Hypothalamus (tissue), 51 donors: ENCODE measurements around the gene TTC7B.

Experiments used
- DNase-seq, 51 donors: peaks; one replicate each; lab custom pipeline; 2025; lab: John Stamatoyannopoulos, UW

The TTC7B gene

GRCh38 chr14:90627478-90627877 is 188.8 kb downstream of the TTC7B start:
- no peak for DNase-seq

- DNase-seq, result no peak
Measured at GRCh38 chr14:90626550-90626949, 189.7 kb downstream of the TTC7B start.

- DNase-seq, result no peak
Measured at GRCh38 chr14:90625445-90625844, 190.8 kb downstream of the TTC7B start.

- no peak for DNase-seq
Measured at GRCh38 chr14:90624732-90625400, 191.4 kb downstream of the TTC7B start.

- no peak for DNase-seq
Measured at GRCh38 chr14:90624227-90624626, 192.0 kb downstream of the TTC7B start.

GRCh38 chr14:90621201-90621600 is 195.0 kb downstream of the TTC7B start:
- DNase-seq, result no peak

GRCh38 chr14:90620568-90621077 is 195.6 kb downstream of the TTC7B start:
- DNase-seq, result peak in 1 of 51 donors; percentile 44

GRCh38 chr14:90619911-90620310 is 196.3 kb downstream of the TTC7B start:
- DNase-seq, result no peak

GRCh38 chr14:90617961-90618360 is 198.3 kb downstream of the TTC7B start:
- DNase-seq, result no peak

- DNase-seq, result no peak
Measured at GRCh38 chr14:90616881-90617280, 199.3 kb downstream of the TTC7B start.

GRCh38 chr14:90616313-90616712 is 199.9 kb downstream of the TTC7B start:
- DNase-seq, result no peak

- DNase-seq, result peak in 1 of 51 donors; percentile 66
Measured at GRCh38 chr14:90615517-90616060, 200.6 kb downstream of the TTC7B start.

- no peak for DNase-seq
Measured at GRCh38 chr14:90614696-90615516, 201.3 kb downstream of the TTC7B start.

- no peak for DNase-seq
Measured at GRCh38 chr14:90613997-90614396, 202.2 kb downstream of the TTC7B start.

GRCh38 chr14:90613453-90613852 is 202.8 kb downstream of the TTC7B start:
- DNase-seq, result no peak

GRCh38 chr14:90612801-90613200 is 203.4 kb downstream of the TTC7B start:
- no peak for DNase-seq

GRCh38 chr14:90611936-90612335 is 204.3 kb downstream of the TTC7B start:
- DNase-seq, result no peak

- no peak for DNase-seq
Measured at GRCh38 chr14:90611501-90611900, 204.7 kb downstream of the TTC7B start.

- DNase-seq, result no peak
Measured at GRCh38 chr14:90610346-90611040, 205.7 kb downstream of the TTC7B start.

GRCh38 chr14:90609376-90609775 is 206.9 kb downstream of the TTC7B start:
- peak in 2 of 51 donors; percentile 19 to 27 for DNase-seq

GRCh38 chr14:90608929-90609341 is 207.3 kb downstream of the TTC7B start:
- peak in 1 of 51 donors; percentile 52 for DNase-seq
